GM19438 (cell line): ENCODE data around the gene KANSL3.
"Not testable (repeated sequence)": the region's sequence is repeated elsewhere in the genome, so short reads cannot be mapped to it uniquely, and the experiment has no call there.

Experiments
- ATAC-seq: cut with Tn5 transposase; IDR thresholded peaks from one replicate; pipeline ENCODE4 v1.9.1; 2021; ENCODE audit warnings: low read depth; ENCODE audit not compliant: unreplicated experiment

KANSL3 gene

DNA sequence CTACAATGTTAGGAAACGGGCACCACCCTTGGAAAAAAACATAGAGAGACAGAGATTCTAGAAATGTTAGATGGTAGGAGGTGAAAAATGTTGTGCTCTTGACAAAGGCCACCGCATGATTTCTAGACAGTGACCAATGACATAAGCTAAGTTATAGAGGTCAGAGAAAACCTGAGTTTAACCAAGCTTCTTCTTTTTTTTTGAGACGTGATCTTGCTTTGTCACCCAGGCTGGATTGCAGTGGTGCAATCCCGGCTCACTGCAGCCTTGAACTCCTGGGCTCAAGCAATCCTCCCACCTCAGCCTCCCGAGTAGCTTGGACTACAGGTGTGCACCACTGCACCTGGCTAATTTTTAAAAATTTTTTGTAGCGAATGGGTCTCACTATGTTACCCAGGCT, 17.4 kb upstream of the KANSL3 start:
- ATAC-seq: no peak

DNA sequence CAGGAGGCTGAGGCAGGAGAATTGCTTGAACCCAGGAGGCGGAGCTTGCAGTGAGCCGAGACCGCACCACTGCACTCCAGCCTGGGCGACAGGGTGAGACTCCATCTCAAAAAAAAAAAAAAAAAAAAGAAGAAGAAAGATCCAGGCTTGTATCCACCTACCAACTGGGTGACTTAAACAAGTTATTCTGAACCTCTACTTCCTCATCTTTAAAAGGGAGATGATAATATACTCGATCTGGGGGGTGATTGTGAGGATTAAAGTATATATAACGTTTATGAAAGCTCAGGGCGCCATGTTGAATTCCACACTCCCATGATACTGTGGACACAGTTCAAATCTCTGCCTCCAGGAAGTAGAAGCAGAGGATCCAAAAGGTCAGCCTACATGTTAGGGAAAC, 16.7 kb upstream of the KANSL3 start:
- ATAC-seq: not testable (repeated sequence)

DNA sequence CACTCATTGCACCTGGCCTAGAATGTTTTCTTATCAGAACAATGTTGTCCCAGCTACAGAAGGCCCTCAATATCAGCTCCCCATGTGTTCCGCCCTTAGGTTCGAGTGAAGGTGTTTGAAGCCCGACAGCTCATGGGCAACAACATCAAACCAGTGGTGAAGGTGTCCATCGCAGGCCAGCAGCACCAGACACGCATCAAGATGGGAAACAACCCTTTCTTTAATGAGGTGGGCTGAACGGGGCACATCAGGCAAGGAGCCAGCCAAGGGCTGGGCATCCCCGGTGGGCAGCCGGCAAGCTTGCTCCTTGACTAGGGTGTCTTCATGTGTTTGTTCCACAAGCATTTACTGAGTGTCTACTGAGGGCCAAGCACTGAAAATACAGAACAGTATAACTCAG, 13.7 kb upstream of the KANSL3 start:
- ATAC-seq: no peak

DNA sequence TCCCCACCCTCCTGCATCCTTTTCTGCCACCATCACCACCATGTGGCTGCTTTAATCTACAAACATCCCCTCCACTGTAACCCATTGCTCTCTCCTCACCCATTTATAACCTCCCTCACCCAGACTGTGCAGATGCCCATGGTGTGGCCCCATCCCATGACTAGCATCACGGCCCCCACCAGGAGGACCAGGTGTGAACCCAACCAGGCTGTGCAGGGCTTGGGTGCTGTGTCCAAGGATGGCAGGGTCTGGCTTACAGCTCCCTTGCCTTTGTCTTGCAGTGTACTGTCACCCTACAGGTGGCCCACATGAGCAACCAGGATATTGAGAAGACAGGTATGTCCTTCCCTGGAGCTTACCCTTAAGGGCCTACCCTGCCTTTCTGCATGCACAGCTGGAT, 11.2 kb upstream of the KANSL3 start:
- no peak for ATAC-seq

DNA sequence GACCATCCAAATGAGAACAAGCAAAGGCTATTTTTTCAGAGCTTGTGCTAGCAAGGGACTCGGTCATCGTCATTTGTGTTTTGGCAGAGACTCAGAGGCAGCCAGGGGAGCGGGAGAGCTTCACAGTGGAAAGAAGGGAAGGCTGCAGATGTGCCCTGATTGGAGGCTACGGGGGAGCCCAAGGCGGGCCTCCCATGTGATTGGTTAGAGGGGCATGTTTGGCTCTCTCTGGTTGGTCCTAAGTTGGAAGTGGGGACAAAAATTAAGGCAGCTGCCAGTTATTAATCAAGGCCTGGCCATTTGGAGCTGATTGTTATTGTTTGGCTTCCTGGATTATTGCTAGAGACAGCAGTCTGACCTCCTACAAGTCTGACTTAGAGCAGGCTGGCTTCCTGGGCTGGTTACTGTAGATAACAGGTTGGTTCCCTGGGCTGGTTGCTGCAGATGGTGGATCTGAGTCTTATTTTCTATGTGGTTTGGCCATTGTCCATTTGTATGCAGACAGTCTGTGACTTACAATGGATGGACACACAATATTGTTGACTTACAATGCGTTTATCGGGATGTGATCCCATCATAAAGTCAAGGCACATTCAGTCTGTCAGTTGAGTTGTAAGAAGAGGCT, 10.3 kb upstream of the KANSL3 start:
- no peak for ATAC-seq

DNA sequence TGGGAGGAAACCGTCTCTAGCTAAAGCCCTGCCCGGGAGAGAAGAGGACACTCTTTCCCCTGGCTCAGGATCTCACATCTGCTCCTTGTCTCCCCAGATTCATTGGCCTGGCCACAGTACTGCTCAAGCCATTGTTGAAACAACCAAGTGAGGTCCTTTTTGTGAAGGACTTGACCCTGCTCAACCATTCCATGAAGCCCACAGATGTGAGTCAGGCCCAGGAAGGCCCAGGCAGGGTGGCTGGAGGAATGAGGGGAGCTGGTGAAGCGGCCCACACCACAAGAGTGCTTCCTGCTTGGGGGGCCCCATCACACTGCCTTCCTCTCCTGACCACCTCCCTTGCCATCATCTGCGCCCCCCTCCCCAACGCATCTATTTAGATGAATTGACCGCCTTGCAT, 9.6 kb upstream of the KANSL3 start:
- no peak for ATAC-seq

DNA sequence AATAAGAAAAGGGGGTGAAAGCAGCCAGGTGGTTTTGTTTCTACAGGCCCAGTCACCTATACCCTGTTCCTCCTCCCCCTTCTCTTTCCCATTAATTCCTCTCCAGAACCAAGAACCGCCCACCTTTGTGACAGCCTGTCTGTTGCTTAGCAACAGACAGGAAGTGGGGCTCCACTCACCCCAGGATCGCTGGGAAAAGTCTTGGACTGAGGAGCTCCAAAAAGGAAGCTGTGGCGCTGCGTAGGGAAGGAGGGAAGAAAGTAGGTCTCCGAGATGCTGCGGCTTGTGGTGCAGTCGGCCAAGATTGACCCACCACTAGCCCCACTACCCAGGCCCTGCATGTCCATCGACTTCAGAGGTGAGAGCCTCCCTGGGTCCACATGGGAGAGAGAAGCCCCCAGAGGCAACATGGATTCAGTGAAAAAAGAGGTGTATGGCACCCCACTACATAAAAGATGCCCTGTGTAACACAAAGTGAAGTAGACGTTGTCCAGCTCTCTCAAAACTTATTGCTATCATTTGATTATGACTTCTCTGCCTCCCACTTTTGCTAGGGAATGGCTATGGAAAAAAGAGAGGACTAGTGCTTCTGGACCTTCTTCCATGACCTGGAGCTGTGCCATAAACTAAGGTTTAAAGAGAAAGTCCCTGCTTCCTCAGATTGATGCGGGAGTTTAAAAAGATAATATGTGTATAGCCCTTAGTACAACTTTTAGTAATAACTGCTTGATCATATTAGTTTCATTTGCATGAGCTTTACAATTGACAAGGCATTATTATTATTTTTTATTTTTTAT, 4.7 kb upstream of the KANSL3 start, which contains the start of gene FER1L5:
Gene FER1L5 (plus strand): TSS at position 201 of the 797 bp plus-strand sequence. CDS start 73 bp downstream, at position 274.
- ATAC-seq: no peak

DNA sequence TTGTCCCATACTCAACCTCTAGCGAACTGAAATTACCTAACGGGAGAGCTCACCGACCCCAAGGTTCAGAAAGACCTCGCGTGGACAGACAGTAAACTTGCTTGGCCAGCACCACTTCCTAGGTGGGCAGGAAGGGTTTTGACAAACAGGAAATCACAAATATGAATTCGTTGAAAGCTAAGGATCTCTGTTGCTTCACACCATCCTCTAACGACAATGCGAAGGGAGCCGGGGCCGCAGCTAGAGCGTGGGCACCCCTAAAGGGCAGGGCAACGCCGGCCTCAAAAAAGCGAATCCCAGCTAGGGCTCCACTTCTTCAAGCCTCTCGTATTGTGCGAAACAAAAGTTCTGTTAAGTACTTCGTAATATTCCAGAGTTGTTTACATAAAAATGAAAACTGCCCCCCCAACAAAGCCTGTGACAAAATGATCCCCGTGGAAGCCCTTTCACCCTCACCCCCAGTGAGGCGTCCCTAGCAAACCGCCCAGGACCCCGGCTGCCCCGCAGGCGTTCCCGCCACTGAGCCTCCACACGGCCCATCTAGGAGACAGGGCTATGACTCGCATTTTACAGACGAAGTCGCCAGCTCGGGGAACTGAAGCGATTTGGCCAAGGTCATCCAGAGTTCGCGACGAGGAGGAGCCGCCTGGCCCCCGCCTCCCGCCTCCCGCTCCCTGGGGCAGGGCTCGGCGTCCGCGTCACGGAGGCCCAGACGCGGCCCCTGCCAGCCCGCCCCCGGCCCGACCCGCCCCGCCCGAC, 548 bp downstream of the KANSL3 start:
- peak; percentile 50 for ATAC-seq

DNA sequence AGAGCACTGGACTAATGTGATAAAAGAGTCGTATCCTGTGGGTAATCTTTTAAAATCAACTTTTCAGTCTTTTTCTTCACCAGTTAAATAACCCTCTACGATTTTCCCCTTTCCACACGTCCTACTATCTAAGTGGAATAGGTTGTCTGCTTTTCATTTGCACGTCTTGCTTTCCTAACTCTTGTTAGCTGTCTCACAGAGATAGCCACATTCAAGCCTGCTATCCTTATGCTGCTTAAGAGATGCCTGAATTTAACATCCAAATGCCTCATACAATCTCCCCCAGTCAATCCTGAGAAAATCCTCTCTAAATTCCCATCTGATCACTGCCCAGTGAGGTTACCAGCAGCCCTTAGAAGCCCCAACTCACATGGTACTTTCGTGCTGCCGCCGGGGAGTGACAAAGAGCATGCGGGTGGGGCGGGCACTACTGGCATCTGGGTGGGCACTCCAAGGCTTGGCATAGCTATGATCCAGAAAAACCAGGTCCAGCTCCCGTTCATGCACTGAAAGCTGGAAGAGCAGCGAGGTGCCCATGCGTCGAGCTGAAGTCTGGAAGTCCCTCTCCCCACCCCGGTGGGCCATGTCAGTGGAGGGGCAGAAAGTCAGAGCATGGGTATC, 1.5 kb downstream of the KANSL3 start:
- ATAC-seq: no peak

DNA sequence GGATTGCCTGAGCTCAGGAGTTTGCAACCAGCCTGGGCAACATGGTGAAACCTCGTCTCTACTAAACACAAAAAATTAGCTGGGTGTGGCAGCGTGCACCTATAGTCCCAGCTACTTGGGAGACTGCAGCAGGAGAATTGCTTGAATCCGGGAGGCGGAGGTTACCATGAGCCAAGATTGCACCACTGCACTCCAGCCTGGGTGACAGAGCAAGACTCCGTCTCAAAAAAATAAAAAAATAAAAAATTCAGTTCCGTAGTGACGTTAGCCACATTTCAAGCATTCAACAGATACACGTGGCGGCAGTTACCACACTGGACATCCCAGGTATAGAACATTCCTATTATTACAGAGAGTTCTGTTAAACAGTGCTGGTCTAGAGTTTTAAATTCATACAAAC, 4.5 kb downstream of the KANSL3 start:
- ATAC-seq: no peak

DNA sequence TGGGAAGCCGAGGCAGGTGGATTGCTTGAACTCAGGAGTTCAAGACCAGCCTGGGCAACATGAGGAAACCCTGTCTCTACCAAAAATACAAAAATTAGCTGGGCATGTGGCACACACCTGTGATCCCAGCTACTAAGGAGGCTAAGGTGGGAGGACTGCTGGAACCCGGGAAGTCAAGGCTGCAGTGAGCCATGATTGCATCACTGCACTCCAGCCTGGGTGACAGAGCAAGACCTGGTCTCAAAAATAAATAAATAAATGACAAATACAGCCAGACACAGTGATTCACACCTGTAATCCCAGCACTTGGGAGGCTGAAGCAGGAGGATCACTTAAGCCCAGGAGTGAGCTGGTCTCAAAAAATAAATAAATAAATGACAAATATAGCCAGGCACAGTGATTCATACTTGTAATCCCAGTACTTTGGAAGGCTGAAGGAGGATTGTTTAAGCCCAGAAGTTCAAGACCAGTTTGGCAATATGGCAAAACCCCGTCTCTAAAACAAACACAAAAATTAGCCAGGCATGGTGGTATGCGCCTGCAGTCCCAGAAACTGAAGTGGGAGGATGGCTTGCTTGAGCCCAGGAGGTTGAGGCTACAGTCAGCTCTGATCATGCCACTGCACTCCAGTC, 6.2 kb downstream of the KANSL3 start:
- no peak for ATAC-seq

DNA sequence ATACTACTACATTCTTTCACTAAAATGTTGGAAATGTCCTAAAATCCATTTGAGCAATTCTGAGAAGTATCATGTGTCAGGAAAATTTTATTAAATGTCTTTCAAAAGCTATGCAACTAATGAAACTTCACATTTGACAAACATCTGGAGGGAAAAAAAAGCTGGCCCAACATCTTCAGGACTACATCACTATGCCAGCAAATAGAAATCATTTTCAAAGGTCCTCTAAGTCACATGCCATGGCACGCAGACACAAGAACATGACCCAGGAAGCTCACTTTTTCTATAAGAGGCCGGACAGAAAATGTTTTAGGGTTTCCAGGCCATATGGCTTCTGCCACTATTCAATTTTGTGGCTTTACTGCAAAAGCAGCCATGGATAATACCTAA, 11.6 kb downstream of the KANSL3 start:
- no peak for ATAC-seq

DNA sequence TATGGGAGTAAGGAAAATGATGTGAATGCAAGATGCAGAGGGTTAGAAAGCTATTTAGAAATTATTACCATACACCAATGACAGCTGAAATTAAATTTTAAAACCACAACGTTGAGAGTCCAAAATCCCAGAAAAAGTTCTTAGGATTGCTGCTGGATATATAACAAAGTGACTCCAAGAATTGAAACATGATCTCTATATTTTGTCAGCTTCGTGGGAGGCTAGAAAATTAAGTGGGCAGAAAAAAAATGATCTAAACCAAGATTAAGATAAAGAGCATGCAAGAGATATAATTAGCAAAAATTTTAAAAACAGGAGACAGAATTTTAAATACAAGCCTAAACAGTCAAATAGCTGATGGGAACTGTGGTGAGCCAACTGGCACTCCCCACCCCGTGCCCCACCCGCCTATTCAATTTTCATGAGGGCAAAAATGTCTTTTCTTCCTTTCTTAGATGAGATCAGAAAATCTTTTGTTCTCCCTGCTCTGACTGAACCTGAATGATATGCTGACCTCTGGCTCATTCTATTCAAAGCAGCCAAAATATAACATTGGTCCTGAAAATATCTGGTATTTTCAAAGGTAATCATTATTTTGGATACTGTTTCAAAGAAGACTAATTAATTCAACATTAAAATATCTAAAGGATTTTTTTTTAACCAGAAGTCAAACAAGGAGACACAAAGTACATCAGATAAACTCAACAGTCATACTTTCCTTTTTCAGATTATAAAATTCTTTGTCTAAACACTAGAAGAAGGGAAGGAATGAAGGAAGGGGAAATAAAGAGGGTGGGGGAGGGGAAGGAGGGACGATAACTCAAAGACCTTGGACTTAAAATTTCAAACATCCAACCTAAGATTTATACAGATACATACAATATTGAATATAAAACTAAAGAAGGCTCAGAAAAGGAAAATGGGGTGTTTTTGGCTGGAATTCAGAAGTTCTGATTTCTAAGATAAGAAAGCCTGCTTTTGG, 12.2 kb downstream of the KANSL3 start:
- no peak for ATAC-seq

DNA sequence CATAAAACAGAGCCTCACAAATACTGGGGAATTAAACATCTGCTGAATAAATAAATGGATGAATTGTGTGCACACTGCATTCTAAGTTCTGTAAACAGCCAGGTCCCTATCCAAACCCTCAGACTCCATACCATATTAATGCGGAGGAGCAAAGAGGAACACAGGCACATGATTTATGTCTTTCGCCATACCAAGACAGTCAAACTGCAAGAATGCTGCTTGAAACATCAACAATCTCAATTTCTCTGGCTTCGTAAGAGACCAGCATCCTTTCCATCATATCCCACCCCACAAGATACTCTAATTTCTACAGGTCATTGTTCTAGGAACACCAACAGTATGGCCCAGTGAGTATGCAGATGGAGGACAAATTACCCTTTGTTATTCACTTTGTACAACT, 15.0 kb downstream of the KANSL3 start:
- no peak for ATAC-seq

DNA sequence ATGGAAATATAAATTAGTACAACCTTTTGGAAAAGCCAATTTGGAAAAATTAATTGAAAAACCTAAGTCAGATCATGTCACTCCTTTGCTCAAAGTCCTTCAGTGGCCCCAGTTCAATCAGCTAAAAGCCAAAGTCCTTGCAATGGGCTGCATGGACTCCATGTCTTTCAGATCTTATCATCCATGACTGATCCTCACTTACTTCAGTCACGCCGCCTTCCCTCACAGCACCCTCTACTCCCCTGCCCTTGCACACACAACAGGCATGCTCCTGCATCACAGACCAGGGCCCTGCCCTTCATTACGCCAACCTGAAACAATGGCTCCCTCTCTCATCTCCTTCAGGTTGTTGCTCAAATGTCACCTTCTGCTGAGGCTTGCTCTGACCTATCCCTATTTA, 15.6 kb downstream of the KANSL3 start:
- ATAC-seq: no peak

DNA sequence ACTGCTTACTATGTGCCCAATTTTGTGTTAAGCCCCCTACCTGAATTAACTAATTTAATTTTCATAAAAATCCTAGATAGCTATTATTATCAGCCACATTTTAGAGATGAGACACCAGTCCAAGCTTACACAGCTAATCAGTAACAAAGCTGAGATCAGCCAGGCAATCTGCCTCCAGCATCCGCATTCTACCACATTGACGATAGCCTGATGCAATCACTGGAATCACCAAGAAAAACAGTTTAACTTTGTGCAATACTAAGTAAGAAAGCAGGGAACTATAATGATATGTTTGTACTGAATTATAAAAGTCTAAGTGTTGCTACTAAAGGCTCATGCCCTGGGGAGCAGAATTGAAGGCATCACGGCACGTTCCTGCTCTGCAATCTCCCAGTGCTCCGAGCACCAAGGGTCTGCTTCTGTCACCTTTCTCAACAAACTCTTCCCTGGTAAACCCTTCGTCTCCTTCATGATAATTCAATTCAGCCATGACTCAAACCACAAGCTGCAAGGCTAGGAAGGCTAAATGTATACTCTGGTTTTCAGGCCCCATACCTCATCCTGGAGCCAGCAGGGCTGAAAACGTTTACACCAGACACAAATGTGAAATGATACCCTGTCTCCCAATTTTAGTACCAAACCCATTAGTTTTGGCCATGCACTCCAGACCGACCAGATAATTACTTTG, 19.4 kb downstream of the KANSL3 start:
- no peak for ATAC-seq

DNA sequence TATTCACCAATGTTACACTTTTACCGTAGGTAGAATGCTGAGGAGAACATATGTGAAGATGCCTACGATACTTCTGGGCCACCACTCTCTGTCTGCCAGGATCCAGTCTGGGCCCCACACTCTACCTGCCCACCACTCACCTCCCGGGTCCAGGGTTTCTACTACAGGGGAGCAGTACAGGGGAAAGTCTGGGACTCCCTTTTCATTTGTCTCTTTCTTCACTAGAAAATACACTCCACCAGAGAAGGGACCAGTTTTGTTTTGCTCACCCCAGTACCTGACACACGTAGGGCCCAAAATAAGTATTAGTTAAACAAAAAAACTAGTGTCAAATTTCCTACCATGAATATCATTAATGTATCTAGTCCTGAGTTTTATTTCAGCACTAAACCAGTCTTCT, 21.1 kb downstream of the KANSL3 start:
- ATAC-seq: no peak

DNA sequence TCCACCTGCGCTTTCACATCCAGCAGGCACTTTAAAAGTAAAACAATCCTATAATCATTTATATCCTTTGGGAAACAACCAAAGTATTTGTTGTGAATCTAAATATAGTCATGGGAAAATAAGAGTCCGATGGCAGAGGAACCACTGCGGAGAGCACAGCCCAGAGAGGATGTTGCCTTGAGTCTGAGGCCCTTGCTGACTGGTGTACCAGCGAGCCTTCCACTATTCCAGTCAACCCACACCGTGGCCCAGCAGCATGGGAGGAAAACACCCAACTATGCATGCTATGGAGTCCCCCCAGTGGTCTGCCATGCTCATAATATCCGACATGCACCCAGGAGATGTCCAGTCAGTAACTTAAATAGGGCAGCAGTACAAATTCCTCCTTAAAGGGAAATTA, 21.6 kb downstream of the KANSL3 start:
- no peak for ATAC-seq

DNA sequence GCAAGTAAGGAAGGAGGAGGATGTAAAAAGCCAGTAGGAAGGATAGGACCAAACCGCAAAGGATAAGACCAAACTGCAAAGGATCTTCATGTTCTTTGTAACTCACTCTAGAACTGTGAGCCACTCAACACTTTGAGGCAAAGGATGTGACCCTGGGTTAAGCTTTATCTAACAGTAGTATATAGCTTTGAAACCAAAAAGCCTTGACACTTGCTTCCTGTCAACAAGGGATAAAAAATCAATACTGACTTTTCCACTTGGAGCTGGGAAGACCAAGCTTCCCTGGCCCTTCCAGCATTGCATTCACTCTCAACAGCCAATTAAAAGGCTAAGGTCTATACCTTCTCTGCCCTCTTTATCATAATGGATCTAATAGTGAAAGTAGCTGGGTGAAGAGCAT, 22.0 kb downstream of the KANSL3 start:
- ATAC-seq: no peak
